HepG2 (cell line): ENCODE data around the gene LCAT. TPM values are rescaled to one million over a fixed set of nuclear protein-coding genes. Genes with fewer than 3 reads are reported as not detected.

Source experiments
- CREM ChIP-seq, 2 experiments: sonication (generic) in 1 of 2; formaldehyde crosslinking in 1 of 2; IDR thresholded peaks; 2 replicates each; pipeline versions ENCODE4 v1.4.0 to v1.6.1; 2016 to 2020; ENCODE audit warnings: antibody characterized with exemption in 1 of 2, mild to moderate bottlenecking in 1 of 2, missing genetic modification reagents in 1 of 2
- ESRRA ChIP-seq: sonication (generic); formaldehyde crosslinking; IDR thresholded peaks from 2 replicates; pipeline ENCODE4 v1.5.1; 2020; ENCODE audit warnings: mild to moderate bottlenecking, low read depth, missing genetic modification reagents
- FOXO1 ChIP-seq: sonication (generic); formaldehyde crosslinking; IDR thresholded peaks from 2 replicates; pipeline ENCODE4 v1.4.0; 2020; ENCODE audit warnings: missing genetic modification reagents
- HMG20A ChIP-seq: IDR thresholded peaks from 2 replicates; pipeline ENCODE4 v1.6.1; 2016; ENCODE audit warnings: borderline replicate concordance
- MTA1 ChIP-seq: sonication (generic); formaldehyde crosslinking; IDR thresholded peaks from 2 replicates; pipeline ENCODE4 v1.4.0; 2020; ENCODE audit warnings: missing genetic modification reagents, mild to moderate bottlenecking, borderline replicate concordance
- NFKB2 ChIP-seq: sonication (generic); formaldehyde crosslinking; IDR thresholded peaks from 2 replicates; pipeline ENCODE4 v1.4.0; 2020; ENCODE audit warnings: missing genetic modification reagents, borderline replicate concordance
- REPIN1 ChIP-seq: sonication (generic); formaldehyde crosslinking; IDR thresholded peaks from 2 replicates; pipeline ENCODE4 v1.8.0; 2022; ENCODE audit warnings: missing genetic modification reagents, low read depth, mild to moderate bottlenecking, borderline replicate concordance
- SIN3A ChIP-seq: IDR thresholded peaks from 2 replicates; pipeline ENCODE4 v1.6.1; 2011; ENCODE audit warnings: low read depth, mild to moderate bottlenecking, control low read depth, low read length, borderline replicate concordance
- STAT6 ChIP-seq: sonication (generic); formaldehyde crosslinking; IDR thresholded peaks from 2 replicates; pipeline ENCODE4 v1.4.0; 2020; ENCODE audit warnings: missing genetic modification reagents, mild to moderate bottlenecking, borderline replicate concordance
- TBX3 ChIP-seq: fragments of 450-650 bp; IDR thresholded peaks from 2 replicates; pipeline ENCODE4 v1.6.1; 2017; ENCODE audit warnings: antibody characterized with exemption, mild to moderate bottlenecking, inconsistent platforms, borderline replicate concordance
- THAP11 ChIP-seq: IDR thresholded peaks from 2 replicates; pipeline ENCODE4 v1.6.1; 2016; ENCODE audit warnings: missing biosample characterization, missing genetic modification reagents
- ZFX ChIP-seq: sonication (generic); formaldehyde crosslinking; IDR thresholded peaks from 2 replicates; pipeline ENCODE4 v1.4.0; 2020; ENCODE audit warnings: mild to moderate bottlenecking, low read depth, missing genetic modification reagents, moderate library complexity
- ZNF296 ChIP-seq: sonication (generic); formaldehyde crosslinking; conservative IDR thresholded peaks from 2 replicates; pipeline ENCODE4 v1.5.0; 2020; ENCODE audit warnings: mild to moderate bottlenecking, missing genetic modification reagents
- ZNF770 ChIP-seq: sonication (generic); formaldehyde crosslinking; IDR thresholded peaks from 2 replicates; pipeline ENCODE4 v1.5.0; 2020; ENCODE audit warnings: mild to moderate bottlenecking, missing genetic modification reagents
- polyA plus RNA-seq, 8 experiments: library from polyadenylated mRNA; depleted of rRNA in 3 of 8; stranded (reverse) in 7 of 8; unstranded in 1 of 8; fragments of >200 nt; fragmentation: Illumina TruSeq in 4 of 8; extraction: Trizol in 4 of 8; gene quantifications; 2 replicates each; pipeline versions ENCODE4 v1.2.1 to v1.2.3, GENCODE V29; 2011 to 2016; ENCODE audit warnings: low read depth in 4 of 8, missing spikeins in 1 of 8, mixed read lengths in 1 of 8; ENCODE audit not compliant: insufficient read depth in 1 of 8
- total RNA-seq, 5 experiments: library from RNA; depleted of rRNA; stranded (reverse); fragments of >200 nt; fragmentation: Illumina TruSeq; extraction: Trizol; gene quantifications; 2 replicates each; pipeline ENCODE4 v1.2.3, GENCODE V29; 2016; ENCODE audit warnings: low read depth in 1 of 5
- TF ChIP-seq, protein P1 (sequence below), 2 experiments: sonication (generic) in 1 of 2; formaldehyde crosslinking in 1 of 2; IDR thresholded peaks; 2 replicates each; pipeline versions ENCODE4 v1.4.0 to v1.6.1; 2018 to 2020; ENCODE audit warnings: missing genetic modification reagents in 2 of 2, borderline replicate concordance in 1 of 2, low read depth in 1 of 2, mild to moderate bottlenecking in 1 of 2, missing biosample characterization in 1 of 2
- TF ChIP-seq, protein P2 (sequence below): sonication (generic); formaldehyde crosslinking; conservative IDR thresholded peaks from 2 replicates; pipeline ENCODE4 v1.8.0; 2022; ENCODE audit warnings: missing genetic modification reagents

LCAT gene
- total and polyA plus RNA-seq, 2 of the 13 experiments (the other 11 are each of a cell fraction or from before 2014, with no cell fraction given): 36.1 to 38.9 TPM

DNA sequence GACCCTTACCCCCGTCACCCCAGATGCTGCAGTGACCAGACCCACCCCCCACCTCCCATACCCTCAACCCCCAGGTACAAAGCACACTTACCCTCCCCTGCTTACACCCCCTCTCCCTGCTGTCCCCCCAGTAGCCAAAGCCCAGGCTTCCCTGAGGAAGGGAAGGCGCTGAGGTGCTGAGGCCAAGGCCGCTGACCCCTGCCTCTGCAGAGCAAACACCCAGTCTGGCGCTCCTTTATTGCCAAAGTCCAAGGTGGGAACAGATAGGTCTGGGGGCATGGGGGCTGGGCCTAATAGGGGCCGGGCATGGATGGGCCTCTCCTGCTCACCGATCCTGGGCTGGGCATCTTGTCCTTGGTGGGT lies 683 bp downstream of the LCAT start (continued):
- TF ChIP-seq, protein P1, sequence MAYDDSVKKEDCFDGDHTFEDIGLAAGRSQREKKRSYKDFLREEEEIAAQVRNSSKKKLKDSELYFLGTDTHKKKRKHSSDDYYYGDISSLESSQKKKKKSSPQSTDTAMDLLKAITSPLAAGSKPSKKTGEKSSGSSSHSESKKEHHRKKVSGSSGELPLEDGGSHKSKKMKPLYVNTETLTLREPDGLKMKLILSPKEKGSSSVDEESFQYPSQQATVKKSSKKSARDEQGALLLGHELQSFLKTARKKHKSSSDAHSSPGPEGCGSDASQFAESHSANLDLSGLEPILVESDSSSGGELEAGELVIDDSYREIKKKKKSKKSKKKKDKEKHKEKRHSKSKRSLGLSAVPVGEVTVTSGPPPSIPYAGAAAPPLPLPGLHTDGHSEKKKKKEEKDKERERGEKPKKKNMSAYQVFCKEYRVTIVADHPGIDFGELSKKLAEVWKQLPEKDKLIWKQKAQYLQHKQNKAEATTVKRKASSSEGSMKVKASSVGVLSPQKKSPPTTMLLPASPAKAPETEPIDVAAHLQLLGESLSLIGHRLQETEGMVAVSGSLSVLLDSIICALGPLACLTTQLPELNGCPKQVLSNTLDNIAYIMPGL (CRISPR knock-in tag; IDR thresholded peaks at IDR 0.05; ENCODE audit: borderline replicate concordance in 1 of 2, low read depth in 1 of 2): peak in 1 of 2 experiments; percentile 28; a peak in 1 of 4 replicates
- peak; percentile 29; the same call in 1 of the 2 replicates for TF ChIP-seq ZNF770 (CRISPR knock-in tag)
- peak; percentile 95 for TF ChIP-seq ESRRA (CRISPR knock-in tag)
- TF ChIP-seq STAT6 (CRISPR knock-in tag): 0 out of 2 replicates have a peak, but pooled peaks have one; percentile 16
- peak; percentile 78 for TF ChIP-seq REPIN1 (CRISPR knock-in tag)
- TF ChIP-seq MTA1 (CRISPR knock-in tag): peak; percentile 99
- TF ChIP-seq SIN3A: peak; percentile 83; the same call in 1 of the 2 replicates
- no peak for TF ChIP-seq ZNF296 (CRISPR knock-in tag)
- peak; percentile 92 for TF ChIP-seq TBX3
- peak; percentile 39; the same call in 1 of the 2 replicates for TF ChIP-seq HMG20A (CRISPR knock-in tag)
- TF ChIP-seq CREM (IDR thresholded peaks at IDR 0.05): peak; percentile 44; the same call in 1 of the 2 replicates
- TF ChIP-seq CREM (CRISPR knock-in tag; IDR thresholded peaks at IDR 0.05): no peak
- no peak for TF ChIP-seq NFKB2
- peak; percentile 60; the same call in 1 of the 2 replicates for TF ChIP-seq ZFX (CRISPR knock-in tag)
- peak; percentile 42; the same call in 1 of the 2 replicates for TF ChIP-seq FOXO1 (CRISPR knock-in tag)
- TF ChIP-seq, protein P2, sequence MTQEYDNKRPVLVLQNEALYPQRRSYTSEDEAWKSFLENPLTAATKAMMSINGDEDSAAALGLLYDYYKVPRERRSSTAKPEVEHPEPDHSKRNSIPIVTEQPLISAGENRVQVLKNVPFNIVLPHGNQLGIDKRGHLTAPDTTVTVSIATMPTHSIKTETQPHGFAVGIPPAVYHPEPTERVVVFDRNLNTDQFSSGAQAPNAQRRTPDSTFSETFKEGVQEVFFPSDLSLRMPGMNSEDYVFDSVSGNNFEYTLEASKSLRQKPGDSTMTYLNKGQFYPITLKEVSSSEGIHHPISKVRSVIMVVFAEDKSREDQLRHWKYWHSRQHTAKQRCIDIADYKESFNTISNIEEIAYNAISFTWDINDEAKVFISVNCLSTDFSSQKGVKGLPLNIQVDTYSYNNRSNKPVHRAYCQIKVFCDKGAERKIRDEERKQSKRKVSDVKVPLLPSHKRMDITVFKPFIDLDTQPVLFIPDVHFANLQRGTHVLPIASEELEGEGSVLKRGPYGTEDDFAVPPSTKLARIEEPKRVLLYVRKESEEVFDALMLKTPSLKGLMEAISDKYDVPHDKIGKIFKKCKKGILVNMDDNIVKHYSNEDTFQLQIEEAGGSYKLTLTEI: no peak
- TF ChIP-seq THAP11 (CRISPR knock-in tag): no peak
